ENCODE measurements around the gene BMI1. TPM values are rescaled to one million over a fixed set of nuclear protein-coding genes. Genes with fewer than 3 reads are reported as not detected.
A peak's percentile ranks its signal among the peaks of the same experiment; 100 is the strongest.

The BMI1 gene
- total RNA-seq, 1 experiment from 2014 or later: 3.4 TPM

DNA sequence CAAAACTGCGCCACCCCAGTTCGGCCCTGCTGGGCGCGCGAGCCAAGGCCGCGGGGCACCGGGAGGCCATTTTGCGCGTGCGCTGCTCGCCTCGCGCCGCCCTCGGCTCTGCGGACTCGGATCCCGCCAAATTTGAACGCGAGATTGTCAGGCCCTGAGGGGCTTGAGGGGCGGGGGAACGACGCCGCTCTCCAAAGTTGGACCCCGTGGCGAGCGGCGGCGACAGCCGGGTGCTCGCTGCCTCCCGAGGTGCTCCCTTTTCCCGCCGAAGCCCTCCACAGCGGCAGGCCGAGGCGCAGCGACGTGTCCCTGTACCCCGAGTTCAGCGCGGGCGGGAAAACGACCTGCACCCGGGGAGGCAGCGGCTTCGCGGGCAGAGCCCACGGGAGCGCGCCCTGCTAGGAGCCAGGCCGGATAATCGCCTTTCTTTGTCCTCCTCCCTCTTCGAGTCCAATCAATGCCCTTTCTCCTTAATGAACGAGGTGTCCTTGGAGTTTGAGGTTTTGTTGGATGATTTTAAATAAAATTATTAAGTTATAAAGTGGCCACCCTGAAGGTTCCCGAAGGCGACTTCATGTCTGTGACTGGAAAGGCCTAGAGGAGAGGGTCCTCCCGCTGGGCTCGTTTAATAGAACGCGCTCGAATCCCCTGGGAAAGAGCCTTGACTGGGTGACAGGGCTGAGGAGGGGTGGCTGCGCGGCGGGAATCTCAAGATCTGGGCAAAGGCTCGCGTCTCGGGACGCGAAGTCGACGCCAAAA is 13.7 kb downstream of the BMI1 start (continued):
- TF ChIP-seq, protein P1, sequence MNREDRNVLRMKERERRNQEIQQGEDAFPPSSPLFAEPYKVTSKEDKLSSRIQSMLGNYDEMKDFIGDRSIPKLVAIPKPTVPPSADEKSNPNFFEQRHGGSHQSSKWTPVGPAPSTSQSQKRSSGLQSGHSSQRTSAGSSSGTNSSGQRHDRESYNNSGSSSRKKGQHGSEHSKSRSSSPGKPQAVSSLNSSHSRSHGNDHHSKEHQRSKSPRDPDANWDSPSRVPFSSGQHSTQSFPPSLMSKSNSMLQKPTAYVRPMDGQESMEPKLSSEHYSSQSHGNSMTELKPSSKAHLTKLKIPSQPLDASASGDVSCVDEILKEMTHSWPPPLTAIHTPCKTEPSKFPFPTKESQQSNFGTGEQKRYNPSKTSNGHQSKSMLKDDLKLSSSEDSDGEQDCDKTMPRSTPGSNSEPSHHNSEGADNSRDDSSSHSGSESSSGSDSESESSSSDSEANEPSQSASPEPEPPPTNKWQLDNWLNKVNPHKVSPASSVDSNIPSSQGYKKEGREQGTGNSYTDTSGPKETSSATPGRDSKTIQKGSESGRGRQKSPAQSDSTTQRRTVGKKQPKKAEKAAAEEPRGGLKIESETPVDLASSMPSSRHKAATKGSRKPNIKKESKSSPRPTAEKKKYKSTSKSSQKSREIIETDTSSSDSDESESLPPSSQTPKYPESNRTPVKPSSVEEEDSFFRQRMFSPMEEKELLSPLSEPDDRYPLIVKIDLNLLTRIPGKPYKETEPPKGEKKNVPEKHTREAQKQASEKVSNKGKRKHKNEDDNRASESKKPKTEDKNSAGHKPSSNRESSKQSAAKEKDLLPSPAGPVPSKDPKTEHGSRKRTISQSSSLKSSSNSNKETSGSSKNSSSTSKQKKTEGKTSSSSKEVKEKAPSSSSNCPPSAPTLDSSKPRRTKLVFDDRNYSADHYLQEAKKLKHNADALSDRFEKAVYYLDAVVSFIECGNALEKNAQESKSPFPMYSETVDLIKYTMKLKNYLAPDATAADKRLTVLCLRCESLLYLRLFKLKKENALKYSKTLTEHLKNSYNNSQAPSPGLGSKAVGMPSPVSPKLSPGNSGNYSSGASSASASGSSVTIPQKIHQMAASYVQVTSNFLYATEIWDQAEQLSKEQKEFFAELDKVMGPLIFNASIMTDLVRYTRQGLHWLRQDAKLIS (CRISPR knock-in tag; IDR thresholded peaks at IDR 0.05; ENCODE audit: borderline replicate concordance): peak; percentile 88; the same call in 1 of the 2 replicates
- no peak for TF ChIP-seq IRF2 (CRISPR knock-in tag; IDR thresholded peaks at IDR 0.05; ENCODE audit: borderline replicate concordance, low read depth)
- no peak for TF ChIP-seq PRRX2 (CRISPR knock-in tag; IDR thresholded peaks at IDR 0.05)
- TF ChIP-seq, protein P2, sequence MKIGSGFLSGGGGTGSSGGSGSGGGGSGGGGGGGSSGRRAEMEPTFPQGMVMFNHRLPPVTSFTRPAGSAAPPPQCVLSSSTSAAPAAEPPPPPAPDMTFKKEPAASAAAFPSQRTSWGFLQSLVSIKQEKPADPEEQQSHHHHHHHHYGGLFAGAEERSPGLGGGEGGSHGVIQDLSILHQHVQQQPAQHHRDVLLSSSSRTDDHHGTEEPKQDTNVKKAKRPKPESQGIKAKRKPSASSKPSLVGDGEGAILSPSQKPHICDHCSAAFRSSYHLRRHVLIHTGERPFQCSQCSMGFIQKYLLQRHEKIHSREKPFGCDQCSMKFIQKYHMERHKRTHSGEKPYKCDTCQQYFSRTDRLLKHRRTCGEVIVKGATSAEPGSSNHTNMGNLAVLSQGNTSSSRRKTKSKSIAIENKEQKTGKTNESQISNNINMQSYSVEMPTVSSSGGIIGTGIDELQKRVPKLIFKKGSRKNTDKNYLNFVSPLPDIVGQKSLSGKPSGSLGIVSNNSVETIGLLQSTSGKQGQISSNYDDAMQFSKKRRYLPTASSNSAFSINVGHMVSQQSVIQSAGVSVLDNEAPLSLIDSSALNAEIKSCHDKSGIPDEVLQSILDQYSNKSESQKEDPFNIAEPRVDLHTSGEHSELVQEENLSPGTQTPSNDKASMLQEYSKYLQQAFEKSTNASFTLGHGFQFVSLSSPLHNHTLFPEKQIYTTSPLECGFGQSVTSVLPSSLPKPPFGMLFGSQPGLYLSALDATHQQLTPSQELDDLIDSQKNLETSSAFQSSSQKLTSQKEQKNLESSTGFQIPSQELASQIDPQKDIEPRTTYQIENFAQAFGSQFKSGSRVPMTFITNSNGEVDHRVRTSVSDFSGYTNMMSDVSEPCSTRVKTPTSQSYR (CRISPR knock-in tag; IDR thresholded peaks at IDR 0.05): peak; percentile 96; the same call in 1 of the 2 replicates
- TF ChIP-seq, protein P3, sequence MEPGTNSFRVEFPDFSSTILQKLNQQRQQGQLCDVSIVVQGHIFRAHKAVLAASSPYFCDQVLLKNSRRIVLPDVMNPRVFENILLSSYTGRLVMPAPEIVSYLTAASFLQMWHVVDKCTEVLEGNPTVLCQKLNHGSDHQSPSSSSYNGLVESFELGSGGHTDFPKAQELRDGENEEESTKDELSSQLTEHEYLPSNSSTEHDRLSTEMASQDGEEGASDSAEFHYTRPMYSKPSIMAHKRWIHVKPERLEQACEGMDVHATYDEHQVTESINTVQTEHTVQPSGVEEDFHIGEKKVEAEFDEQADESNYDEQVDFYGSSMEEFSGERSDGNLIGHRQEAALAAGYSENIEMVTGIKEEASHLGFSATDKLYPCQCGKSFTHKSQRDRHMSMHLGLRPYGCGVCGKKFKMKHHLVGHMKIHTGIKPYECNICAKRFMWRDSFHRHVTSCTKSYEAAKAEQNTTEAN (CRISPR knock-in tag; IDR thresholded peaks at IDR 0.05): peak; percentile 90
- no peak for TF ChIP-seq CBFB (CRISPR knock-in tag; IDR thresholded peaks at IDR 0.05; ENCODE audit: low read depth)
- TF ChIP-seq, protein P4, sequence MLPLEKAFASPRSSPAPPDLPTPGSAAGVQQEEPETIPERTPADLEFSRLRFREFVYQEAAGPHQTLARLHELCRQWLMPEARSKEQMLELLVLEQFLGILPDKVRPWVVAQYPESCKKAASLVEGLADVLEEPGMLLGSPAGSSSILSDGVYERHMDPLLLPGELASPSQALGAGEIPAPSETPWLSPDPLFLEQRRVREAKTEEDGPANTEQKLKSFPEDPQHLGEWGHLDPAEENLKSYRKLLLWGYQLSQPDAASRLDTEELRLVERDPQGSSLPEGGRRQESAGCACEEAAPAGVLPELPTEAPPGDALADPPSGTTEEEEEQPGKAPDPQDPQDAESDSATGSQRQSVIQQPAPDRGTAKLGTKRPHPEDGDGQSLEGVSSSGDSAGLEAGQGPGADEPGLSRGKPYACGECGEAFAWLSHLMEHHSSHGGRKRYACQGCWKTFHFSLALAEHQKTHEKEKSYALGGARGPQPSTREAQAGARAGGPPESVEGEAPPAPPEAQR (CRISPR knock-in tag; IDR thresholded peaks at IDR 0.05): no peak
- 0 out of 2 replicates have a peak, but pooled peaks have one; percentile 58 for TF ChIP-seq FOXJ3 (CRISPR knock-in tag; IDR thresholded peaks at IDR 0.05; ENCODE audit: borderline replicate concordance)
- no peak for TF ChIP-seq NFATC4 (CRISPR knock-in tag; IDR thresholded peaks at IDR 0.05)
- TF ChIP-seq ZNF232 (CRISPR knock-in tag; IDR thresholded peaks at IDR 0.05): peak; percentile 84; the same call in 1 of the 2 replicates
- TF ChIP-seq ETV6 (CRISPR knock-in tag; IDR thresholded peaks at IDR 0.05): peak; percentile 88

DNA sequence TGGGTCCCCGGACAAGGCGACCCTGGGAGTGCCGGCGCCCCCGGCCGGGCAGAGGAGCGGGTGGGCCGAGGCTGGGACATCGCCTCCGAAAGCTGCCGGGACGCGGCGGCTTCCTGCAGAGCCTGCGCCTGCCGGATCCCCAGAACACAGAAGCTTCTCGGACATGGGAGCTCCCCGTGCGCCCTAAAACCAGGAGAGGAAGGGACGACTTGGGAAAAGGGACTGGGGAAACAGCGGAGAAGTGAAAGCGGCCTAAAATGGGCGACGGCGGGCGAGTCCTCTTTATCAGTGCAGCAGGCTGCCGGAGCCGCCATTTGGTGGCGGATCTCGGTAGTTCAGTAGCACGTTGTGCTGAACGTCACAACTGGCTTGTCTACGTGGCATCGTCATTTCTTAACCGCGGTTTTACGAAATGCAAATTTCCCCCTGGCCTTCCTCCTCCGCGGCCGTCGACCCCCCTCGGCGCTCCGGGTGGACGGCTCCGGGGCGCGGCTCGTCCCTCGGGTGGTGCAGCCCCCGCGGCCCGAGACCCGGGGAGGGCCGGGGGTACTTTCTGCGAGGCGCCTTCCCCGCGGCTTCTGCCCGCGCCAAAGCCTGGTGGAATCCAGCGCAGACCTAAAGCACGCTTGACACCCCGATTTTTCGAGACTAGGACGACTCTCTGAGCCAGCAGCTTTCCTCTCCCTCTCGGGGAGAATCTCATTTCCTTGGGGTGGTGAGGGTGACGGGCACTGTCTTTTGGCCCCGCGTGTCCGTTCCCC is 14.5 kb downstream of the BMI1 start:
- CTCF ChIA-PET: interaction anchor here (1.0 kb wide), 1 partner anchor 332 kb away, joined by 3 read pairs; the partner anchor contains the start of gene DNAJC1
- Mint-ChIP-seq H3K27me3 (ENCODE audit: low read depth) (peaks cover 100% of the 10 kb centered on the region), H3K9me3 (no peaks in the 10 kb centered on the region), H3K4me1 (peaks cover 31% of the 10 kb centered on the region), H3K4me3 (peak overlapping the region; percentile 65), H3K27ac (no peak overlapping the region), H3K36me3 (no peaks in the 10 kb centered on the region)
- POLR2A ChIA-PET: no interaction called here
- DNase-seq (ENCODE audit: low spot score) (peak; percentile 58), ATAC-seq (peak; percentile 13)
- TF ChIP-seq GABPB1 (CRISPR knock-in tag; IDR thresholded peaks at IDR 0.05) (no peak), FOXP1 (CRISPR knock-in tag; IDR thresholded peaks at IDR 0.05; ENCODE audit: borderline replicate concordance) (0 out of 2 replicates have a peak, but pooled peaks have one; percentile 48), SP1 (CRISPR knock-in tag; conservative IDR thresholded peaks at IDR 0.05) (0 out of 2 replicates have a peak, but pooled peaks have one; percentile 7), MYBL2 (CRISPR knock-in tag; IDR thresholded peaks at IDR 0.05) (peak; percentile 29; the same call in 1 of the 2 replicates), ZNF263 (CRISPR knock-in tag; IDR thresholded peaks at IDR 0.05; ENCODE audit: low read depth) (no peak), NFE2L1 (CRISPR knock-in tag; IDR thresholded peaks at IDR 0.05) (0 out of 2 replicates have a peak, but pooled peaks have one; percentile 43)
- TF ChIP-seq, protein P5, sequence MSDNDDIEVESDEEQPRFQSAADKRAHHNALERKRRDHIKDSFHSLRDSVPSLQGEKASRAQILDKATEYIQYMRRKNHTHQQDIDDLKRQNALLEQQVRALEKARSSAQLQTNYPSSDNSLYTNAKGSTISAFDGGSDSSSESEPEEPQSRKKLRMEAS (CRISPR knock-in tag; IDR thresholded peaks at IDR 0.05): peak; percentile 73; the same call in 1 of the 2 replicates
- TF ChIP-seq, protein P6, sequence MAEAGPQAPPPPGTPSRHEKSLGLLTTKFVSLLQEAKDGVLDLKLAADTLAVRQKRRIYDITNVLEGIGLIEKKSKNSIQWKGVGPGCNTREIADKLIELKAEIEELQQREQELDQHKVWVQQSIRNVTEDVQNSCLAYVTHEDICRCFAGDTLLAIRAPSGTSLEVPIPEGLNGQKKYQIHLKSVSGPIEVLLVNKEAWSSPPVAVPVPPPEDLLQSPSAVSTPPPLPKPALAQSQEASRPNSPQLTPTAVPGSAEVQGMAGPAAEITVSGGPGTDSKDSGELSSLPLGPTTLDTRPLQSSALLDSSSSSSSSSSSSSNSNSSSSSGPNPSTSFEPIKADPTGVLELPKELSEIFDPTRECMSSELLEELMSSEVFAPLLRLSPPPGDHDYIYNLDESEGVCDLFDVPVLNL (CRISPR knock-in tag; IDR thresholded peaks at IDR 0.05; ENCODE audit: borderline replicate concordance, low read depth): 0 out of 2 replicates have a peak, but pooled peaks have one; percentile 20
- TF ChIP-seq, protein P3 (CRISPR knock-in tag; IDR thresholded peaks at IDR 0.05): 0 out of 2 replicates have a peak, but pooled peaks have one; percentile 22
